LNCAP (cell line): ENCODE measurements around the gene SP3.

Source experiments
- CTCF ChIP-seq: fragments of 450-650 bp; IDR thresholded peaks from 2 replicates; pipeline ENCODE4 v1.5.1; 2017; ENCODE audit warnings: mild to moderate bottlenecking

SP3 gene

GRCh38 chr2:173922068-173922467 is 43.1 kb downstream of the SP3 start:
- TF ChIP-seq CTCF: no peak

DNA sequence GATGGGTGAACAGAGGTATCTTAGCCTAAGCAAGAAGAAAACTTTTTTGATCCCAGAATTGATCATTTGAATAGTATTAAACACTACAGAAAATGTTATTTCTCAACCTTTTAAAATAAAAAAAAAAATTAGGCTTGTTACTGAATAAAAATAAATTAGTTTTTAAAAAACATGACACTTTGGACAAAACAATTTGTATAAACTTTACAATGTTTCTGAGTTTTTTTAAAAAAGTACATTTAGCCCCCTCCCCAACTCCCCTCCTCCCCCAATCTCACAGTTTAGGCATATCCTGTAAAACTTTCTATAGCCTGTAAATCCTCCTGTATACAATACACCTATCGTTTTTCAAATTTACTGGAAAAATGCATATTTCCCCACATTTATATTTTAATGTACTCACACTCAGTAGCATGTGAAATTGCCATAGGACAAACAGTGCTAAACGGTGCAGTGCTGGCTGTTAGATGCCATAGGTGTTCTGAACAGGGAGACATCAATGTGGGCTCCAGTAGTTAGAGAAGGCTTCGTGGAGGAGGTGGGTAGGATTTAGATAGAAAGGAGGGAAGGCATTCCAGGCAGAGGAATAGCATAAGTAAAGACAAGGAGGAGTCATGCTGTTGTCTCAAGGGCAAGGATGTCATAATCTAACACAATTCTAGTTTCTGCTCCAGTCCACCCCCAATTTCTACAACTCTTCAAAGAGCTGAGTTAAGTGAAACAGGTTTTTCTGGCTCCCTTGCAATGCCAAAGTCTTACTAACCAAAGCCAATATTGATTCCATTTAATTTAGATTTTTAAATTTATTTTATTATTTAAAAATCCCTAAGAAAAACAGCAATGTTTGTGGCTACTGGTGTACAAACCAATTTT is 50.9 kb downstream of the SP3 start:
- TF ChIP-seq CTCF: no peak

DNA sequence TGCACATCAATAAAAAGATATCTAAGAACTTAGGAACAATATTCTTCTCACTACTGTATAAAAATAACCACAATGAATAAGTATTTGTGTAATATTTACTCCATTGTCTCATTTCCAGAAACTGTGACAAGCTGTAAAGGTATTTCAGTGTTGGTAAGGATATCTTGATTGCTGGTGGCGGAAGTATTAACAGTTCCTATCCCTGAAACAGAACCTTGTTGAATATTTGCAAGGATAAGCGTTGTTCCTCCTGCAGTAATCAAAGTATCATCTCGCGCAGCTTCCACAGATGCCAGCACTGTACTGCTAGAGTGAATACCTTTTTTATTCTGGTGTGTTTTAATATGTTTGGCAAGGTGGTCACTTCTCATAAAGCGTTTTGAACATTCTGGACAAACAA is 55.3 kb downstream of the SP3 start:
- no peak for TF ChIP-seq CTCF

- TF ChIP-seq CTCF: no peak
Measured at GRCh38 chr2:173906626-173907025, 58.5 kb downstream of the SP3 start.

- TF ChIP-seq CTCF: no peak
Measured at GRCh38 chr2:173903601-173904394, 61.4 kb downstream of the SP3 start.

DNA sequence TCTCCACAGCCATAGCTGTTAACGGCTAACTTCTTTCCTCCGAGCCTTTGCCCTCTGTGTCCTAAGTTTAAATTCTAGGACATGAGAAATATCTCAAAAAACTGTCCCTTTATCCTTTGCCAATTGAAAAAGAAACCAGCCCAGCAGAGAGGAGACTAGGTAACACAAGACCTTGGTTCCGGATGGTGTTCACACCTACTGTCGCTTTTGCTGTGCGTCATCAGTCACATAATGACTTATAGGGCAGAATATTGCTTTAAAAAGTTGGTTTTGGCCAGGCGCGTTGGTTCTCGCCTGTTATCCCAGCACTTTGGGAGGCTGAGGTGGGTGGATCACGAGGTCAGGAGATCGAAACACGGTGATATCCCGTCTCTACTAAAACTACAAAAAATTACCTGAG is 66.2 kb downstream of the SP3 start:
- no peak for TF ChIP-seq CTCF

- TF ChIP-seq CTCF: no peak
Measured at GRCh38 chr2:173898178-173898668, 67.0 kb downstream of the SP3 start.
